Astrocyte (in vitro differentiated cells and primary cell): Measurements from ENCODE around the gene ANKHD1.

Source experiments
- EZH2 ChIP-seq: IDR thresholded peaks from 2 replicates; pipeline ENCODE4 v1.6.1; 2012; ENCODE audit warnings: mild to moderate bottlenecking, low read length, inconsistent platforms; ENCODE audit not compliant: insufficient read depth
- TF ChIP-seq, protein P1 (sequence below): IDR thresholded peaks from 2 replicates; pipeline ENCODE4 v1.5.1; 2011; ENCODE audit warnings: low read depth, mild to moderate bottlenecking, inconsistent platforms, low read length, moderate library complexity; ENCODE audit not compliant: insufficient read depth

DNA sequence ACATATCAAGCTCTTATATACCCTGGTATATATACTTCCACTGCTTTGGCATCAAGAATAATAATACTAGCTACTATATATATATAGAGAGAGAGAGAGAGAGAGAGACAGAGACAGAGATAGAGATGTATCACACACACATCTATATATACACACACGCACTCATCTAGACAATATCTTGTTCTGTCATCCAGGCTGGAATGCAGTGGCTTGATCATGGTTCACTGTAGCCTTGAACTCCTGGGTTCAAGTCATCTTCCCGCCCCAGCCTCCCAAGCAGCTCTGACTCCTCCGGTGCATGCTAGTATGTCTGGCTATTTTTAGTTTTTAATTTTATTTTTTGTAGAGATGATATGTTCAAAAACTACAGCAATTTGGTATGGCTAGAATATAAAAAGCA lies 22.5 kb downstream of the ANKHD1 start:
- TF ChIP-seq, protein P1, sequence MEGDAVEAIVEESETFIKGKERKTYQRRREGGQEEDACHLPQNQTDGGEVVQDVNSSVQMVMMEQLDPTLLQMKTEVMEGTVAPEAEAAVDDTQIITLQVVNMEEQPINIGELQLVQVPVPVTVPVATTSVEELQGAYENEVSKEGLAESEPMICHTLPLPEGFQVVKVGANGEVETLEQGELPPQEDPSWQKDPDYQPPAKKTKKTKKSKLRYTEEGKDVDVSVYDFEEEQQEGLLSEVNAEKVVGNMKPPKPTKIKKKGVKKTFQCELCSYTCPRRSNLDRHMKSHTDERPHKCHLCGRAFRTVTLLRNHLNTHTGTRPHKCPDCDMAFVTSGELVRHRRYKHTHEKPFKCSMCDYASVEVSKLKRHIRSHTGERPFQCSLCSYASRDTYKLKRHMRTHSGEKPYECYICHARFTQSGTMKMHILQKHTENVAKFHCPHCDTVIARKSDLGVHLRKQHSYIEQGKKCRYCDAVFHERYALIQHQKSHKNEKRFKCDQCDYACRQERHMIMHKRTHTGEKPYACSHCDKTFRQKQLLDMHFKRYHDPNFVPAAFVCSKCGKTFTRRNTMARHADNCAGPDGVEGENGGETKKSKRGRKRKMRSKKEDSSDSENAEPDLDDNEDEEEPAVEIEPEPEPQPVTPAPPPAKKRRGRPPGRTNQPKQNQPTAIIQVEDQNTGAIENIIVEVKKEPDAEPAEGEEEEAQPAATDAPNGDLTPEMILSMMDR: no peak
- no peak for TF ChIP-seq EZH2
